Fibroblast of skin of back (primary cell): ENCODE measurements around the gene COPA.

Experiments used
- DNase-seq: peaks from one replicate; pipeline ENCODE4 v3.0.0-alpha.2; 2013

COPA gene

GRCh38 chr1:160261893-160262794 is 80.9 kb downstream of the COPA start, which contains the start of gene DCAF8:
DCAF8 (minus strand) TSS chr1:160262549; CDS start chr1:160244008, 18,541 bp downstream.
- DNase-seq, result peak; percentile 98

GRCh38 chr1:160261556-160261892 is 81.5 kb downstream of the COPA start:
- DNase-seq, result peak; percentile 85

GRCh38 chr1:160260406-160261382 is 82.4 kb downstream of the COPA start:
- DNase-seq, result peak; percentile 82

GRCh38 chr1:160258177-160258798 is 84.8 kb downstream of the COPA start:
- DNase-seq, result no peak

- no peak for DNase-seq
Observed at GRCh38 chr1:160257411-160258015, 85.5 kb downstream of the COPA start.

- peak; percentile 75 for DNase-seq
Observed at GRCh38 chr1:160256396-160257046, 86.5 kb downstream of the COPA start.

- DNase-seq, result no peak
Observed at GRCh38 chr1:160255781-160256300, 87.2 kb downstream of the COPA start.

GRCh38 chr1:160251687-160252526 is 91.1 kb downstream of the COPA start:
- DNase-seq, result peak; percentile 68

- DNase-seq, result no peak
Observed at GRCh38 chr1:160251011-160251410, 92.0 kb downstream of the COPA start.

GRCh38 chr1:160247053-160247452 is 96.0 kb downstream of the COPA start:
- DNase-seq, result no peak

- no peak for DNase-seq
Observed at GRCh38 chr1:160245434-160245833, 97.6 kb downstream of the COPA start.

GRCh38 chr1:160244209-160244608 is 98.8 kb downstream of the COPA start:
- DNase-seq, result no peak

GRCh38 chr1:160243767-160244166 is 99.3 kb downstream of the COPA start:
- no peak for DNase-seq

GRCh38 chr1:160239582-160240299 is 103.3 kb downstream of the COPA start:
- DNase-seq, result no peak
